GM21381 (cell line): ENCODE results near the gene PHKG1.
"Not testable (repeated sequence)": the region's sequence is repeated elsewhere in the genome, so short reads cannot be mapped to it uniquely, and the experiment has no call there.

Source experiments
- ATAC-seq: cut with Tn5 transposase; IDR thresholded peaks from one replicate; pipeline ENCODE4 v1.9.1; 2021; ENCODE audit warnings: mild to moderate bottlenecking, moderate library complexity; ENCODE audit not compliant: unreplicated experiment

PHKG1 gene

GRCh38 chr7:56083150-56083785, 9.5 kb downstream of the PHKG1 start:
- no peak for ATAC-seq

GRCh38 chr7:56081626-56082340, 11.0 kb downstream of the PHKG1 start:
- ATAC-seq: no peak

- ATAC-seq: not testable (repeated sequence)
Measured at GRCh38 chr7:56080726-56081435, 11.9 kb downstream of the PHKG1 start.

GRCh38 chr7:56079450-56080185, 13.1 kb downstream of the PHKG1 start:
- ATAC-seq: no peak

GRCh38 chr7:56078196-56078595, 14.6 kb downstream of the PHKG1 start:
- ATAC-seq: no peak

- ATAC-seq: no peak
Measured at GRCh38 chr7:56077681-56078080, 15.1 kb downstream of the PHKG1 start.

- peak; percentile 91 for ATAC-seq
Measured at GRCh38 chr7:56074371-56074791, 18.4 kb downstream of the PHKG1 start.

GRCh38 chr7:56066376-56066775, 26.4 kb downstream of the PHKG1 start:
- ATAC-seq: not testable (repeated sequence)

- ATAC-seq: peak; percentile 93
Measured at GRCh38 chr7:56063882-56064625, 28.7 kb downstream of the PHKG1 start, which contains the start of gene SUMF2. SUMF2 (plus strand) TSS chr7:56064286; CDS start chr7:56064312, 26 bp downstream.

- no peak for ATAC-seq
Measured at GRCh38 chr7:56063500-56063881, 29.3 kb downstream of the PHKG1 start.

- ATAC-seq: no peak
Measured at GRCh38 chr7:56062382-56062781, 30.4 kb downstream of the PHKG1 start.

- ATAC-seq: no peak
Measured at GRCh38 chr7:56053993-56054392, 38.8 kb downstream of the PHKG1 start.

GRCh38 chr7:56053379-56053778, 39.4 kb downstream of the PHKG1 start:
- ATAC-seq: no peak

GRCh38 chr7:56051339-56052191, 41.2 kb downstream of the PHKG1 start, which contains the start of the genes CCT6A and PSPH:
CCT6A (plus strand) TSS chr7:56051765; CDS start chr7:56051849, 84 bp downstream.
PSPH (minus strand) TSS chr7:56051444; CDS start chr7:56021212, 30,232 bp downstream.
- ATAC-seq: peak; percentile 96

- no peak for ATAC-seq
Measured at GRCh38 chr7:56051053-56051338, 41.8 kb downstream of the PHKG1 start.

- not testable (repeated sequence) for ATAC-seq
Measured at GRCh38 chr7:56048763-56049162, 44.0 kb downstream of the PHKG1 start.

GRCh38 chr7:56048245-56048644, 44.5 kb downstream of the PHKG1 start:
- ATAC-seq: no peak

GRCh38 chr7:56047446-56048116, 45.2 kb downstream of the PHKG1 start:
- ATAC-seq: not testable (repeated sequence)
